GM18951 (cell line): Measurements from ENCODE around the gene TMPRSS15.

Experiments
- POLR2A ChIP-seq: IDR thresholded peaks from 4 replicates; pipeline ENCODE4 v1.6.1; 2011; ENCODE audit warnings: mild to moderate bottlenecking; ENCODE audit not compliant: insufficient read length, insufficient read depth; ENCODE audit errors: extremely low read depth
- in situ Hi-C: fragments of 300-500 bp; cut with MboI; formaldehyde crosslinking; loops from one replicate; pipeline ENCODE4 v1.12.0; 2022; ENCODE audit warnings: low sequenced_read_pairs, mixed read lengths, inconsistent platforms; ENCODE audit not compliant: unreplicated experiment

TMPRSS15 gene

GRCh38 chr21:18382141-18382540, 21.4 kb downstream of the TMPRSS15 start:
- TF ChIP-seq POLR2A: no peak
- in situ Hi-C loops: no loop called here

- in situ Hi-C loops: no loop called here
Observed at GRCh38 chr21:18373606-18374005, 30.0 kb downstream of the TMPRSS15 start.

GRCh38 chr21:18370301-18370700, 33.3 kb downstream of the TMPRSS15 start:
- TF ChIP-seq POLR2A: no peak
- in situ Hi-C loops: no loop called here

More at GRCh38 chr21:18373606-18374005, 30.0 kb downstream of the TMPRSS15 start:
- TF ChIP-seq POLR2A: no peak

- no peak for TF ChIP-seq POLR2A
- in situ Hi-C loops: no loop called here
Observed at GRCh38 chr21:18369115-18369514, 34.5 kb downstream of the TMPRSS15 start.

- in situ Hi-C loops: no loop called here
- no peak for TF ChIP-seq POLR2A
Observed at GRCh38 chr21:18368205-18368604, 35.4 kb downstream of the TMPRSS15 start.

- in situ Hi-C loops: no loop called here
- TF ChIP-seq POLR2A: no peak
Observed at GRCh38 chr21:18356801-18357200, 46.8 kb downstream of the TMPRSS15 start.

GRCh38 chr21:18354947-18355346, 48.6 kb downstream of the TMPRSS15 start:
- no peak for TF ChIP-seq POLR2A
- in situ Hi-C loops: no loop called here

- no peak for TF ChIP-seq POLR2A
- in situ Hi-C loops: no loop called here
Observed at GRCh38 chr21:18350216-18350615, 53.4 kb downstream of the TMPRSS15 start.

GRCh38 chr21:18349468-18349867, 54.1 kb downstream of the TMPRSS15 start:
- in situ Hi-C loops: no loop called here
- no peak for TF ChIP-seq POLR2A

- in situ Hi-C loops: no loop called here
- TF ChIP-seq POLR2A: no peak
Observed at GRCh38 chr21:18340387-18340942, 63.1 kb downstream of the TMPRSS15 start.

GRCh38 chr21:18335651-18336236, 67.8 kb downstream of the TMPRSS15 start:
- in situ Hi-C loops: no loop called here

GRCh38 chr21:18334066-18334465, 69.5 kb downstream of the TMPRSS15 start:
- TF ChIP-seq POLR2A: no peak
- in situ Hi-C loops: no loop called here

More at GRCh38 chr21:18335651-18336236, 67.8 kb downstream of the TMPRSS15 start:
- no peak for TF ChIP-seq POLR2A

GRCh38 chr21:18318156-18318555, 85.4 kb downstream of the TMPRSS15 start:
- TF ChIP-seq POLR2A: no peak
- in situ Hi-C loops: no loop called here

GRCh38 chr21:18298228-18298627, 105.4 kb downstream of the TMPRSS15 start:
- in situ Hi-C loops: no loop called here
- TF ChIP-seq POLR2A: no peak
